ENCODE data around the gene IPO7. TPM values are rescaled to one million over a fixed set of nuclear protein-coding genes. Genes with fewer than 3 reads are reported as not detected.
"Not testable (repeated sequence)": the region's sequence is repeated elsewhere in the genome, so short reads cannot be mapped to it uniquely, and the experiment has no call there.

Gene IPO7
- total RNA-seq, 2 donors from 2014 or later, result 80.8 to 103 TPM

DNA sequence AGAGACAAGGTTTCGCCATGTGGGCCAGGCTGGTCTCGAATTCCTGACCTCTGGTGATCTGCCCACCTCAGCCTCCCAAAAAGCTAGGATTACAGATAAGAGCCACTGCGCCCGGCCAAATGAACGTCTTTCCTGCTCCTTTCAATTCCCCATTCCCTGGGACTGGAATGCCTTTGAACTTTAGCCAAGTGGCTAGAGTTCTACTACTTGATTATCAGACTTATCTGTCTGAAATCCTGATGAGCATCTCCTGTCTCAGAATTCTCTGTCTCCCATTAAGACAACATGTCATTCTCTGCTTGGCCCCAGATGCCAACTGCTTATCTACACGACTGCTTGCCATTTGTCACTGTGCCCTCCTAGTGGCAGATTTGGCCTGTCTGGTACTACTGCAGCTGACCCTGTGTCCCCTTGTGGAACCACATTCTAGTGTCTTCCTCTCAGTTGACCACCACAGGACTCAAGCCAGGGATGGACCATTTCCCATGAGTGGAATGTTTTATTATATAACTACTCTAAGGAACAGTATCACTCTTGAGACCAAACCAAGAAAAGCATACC lies 33.1 kb upstream of the IPO7 start:
- DNase-seq, result no peak
- H3K27me3 ChIP-seq, result no peaks in the 10 kb centered on the region
- TF ChIP-seq, protein P1, sequence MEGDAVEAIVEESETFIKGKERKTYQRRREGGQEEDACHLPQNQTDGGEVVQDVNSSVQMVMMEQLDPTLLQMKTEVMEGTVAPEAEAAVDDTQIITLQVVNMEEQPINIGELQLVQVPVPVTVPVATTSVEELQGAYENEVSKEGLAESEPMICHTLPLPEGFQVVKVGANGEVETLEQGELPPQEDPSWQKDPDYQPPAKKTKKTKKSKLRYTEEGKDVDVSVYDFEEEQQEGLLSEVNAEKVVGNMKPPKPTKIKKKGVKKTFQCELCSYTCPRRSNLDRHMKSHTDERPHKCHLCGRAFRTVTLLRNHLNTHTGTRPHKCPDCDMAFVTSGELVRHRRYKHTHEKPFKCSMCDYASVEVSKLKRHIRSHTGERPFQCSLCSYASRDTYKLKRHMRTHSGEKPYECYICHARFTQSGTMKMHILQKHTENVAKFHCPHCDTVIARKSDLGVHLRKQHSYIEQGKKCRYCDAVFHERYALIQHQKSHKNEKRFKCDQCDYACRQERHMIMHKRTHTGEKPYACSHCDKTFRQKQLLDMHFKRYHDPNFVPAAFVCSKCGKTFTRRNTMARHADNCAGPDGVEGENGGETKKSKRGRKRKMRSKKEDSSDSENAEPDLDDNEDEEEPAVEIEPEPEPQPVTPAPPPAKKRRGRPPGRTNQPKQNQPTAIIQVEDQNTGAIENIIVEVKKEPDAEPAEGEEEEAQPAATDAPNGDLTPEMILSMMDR (IDR thresholded peaks at IDR 0.05), result no peak
- intact Hi-C loops (cut with DNase I), result no loop called here
- no peaks in the 10 kb centered on the region for H3K9me3 ChIP-seq
- no peaks in the 10 kb centered on the region for H3K4me1 ChIP-seq
- H3K9ac ChIP-seq (ENCODE audit: low read depth in 2 of 2, low read length in 2 of 2), result no peak overlapping the region
- H3K36me3 ChIP-seq, result no peaks in the 10 kb centered on the region
- no peak overlapping the region for H3K27ac ChIP-seq
- H3K4me3 ChIP-seq, result no peak overlapping the region

DNA sequence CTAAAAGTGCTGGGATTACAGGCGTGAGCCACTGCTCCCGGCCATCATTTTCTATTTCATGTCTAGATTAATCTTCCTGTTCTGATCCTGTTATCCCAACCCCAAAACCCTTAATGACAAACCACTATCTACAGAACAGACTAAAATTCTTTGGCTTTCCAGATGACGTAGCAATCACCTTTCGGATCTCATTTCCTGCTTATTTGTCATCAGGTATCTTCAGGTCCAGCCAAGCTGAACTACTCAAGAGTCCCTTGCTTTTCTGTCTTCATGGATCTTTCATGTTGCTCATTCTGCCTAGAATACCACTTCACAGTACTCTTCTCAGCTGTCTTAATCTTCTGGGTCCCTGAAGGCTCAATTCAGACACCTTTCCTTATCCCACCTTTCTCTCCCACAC lies 27.4 kb upstream of the IPO7 start:
- no peak overlapping the region for H3K27ac ChIP-seq
- H3K36me3 ChIP-seq, result no peaks in the 10 kb centered on the region
- no peaks in the 10 kb centered on the region for H3K9me3 ChIP-seq
- no peak overlapping the region for H3K9ac ChIP-seq (ENCODE audit: low read depth in 2 of 2, low read length in 2 of 2)
- DNase-seq, result no peak
- H3K27me3 ChIP-seq, result no peaks in the 10 kb centered on the region
- no peak overlapping the region for H3K4me3 ChIP-seq
- TF ChIP-seq, protein P1 (IDR thresholded peaks at IDR 0.05), result no peak
- intact Hi-C loops (cut with DNase I), result no loop called here
- no peaks in the 10 kb centered on the region for H3K4me1 ChIP-seq

DNA sequence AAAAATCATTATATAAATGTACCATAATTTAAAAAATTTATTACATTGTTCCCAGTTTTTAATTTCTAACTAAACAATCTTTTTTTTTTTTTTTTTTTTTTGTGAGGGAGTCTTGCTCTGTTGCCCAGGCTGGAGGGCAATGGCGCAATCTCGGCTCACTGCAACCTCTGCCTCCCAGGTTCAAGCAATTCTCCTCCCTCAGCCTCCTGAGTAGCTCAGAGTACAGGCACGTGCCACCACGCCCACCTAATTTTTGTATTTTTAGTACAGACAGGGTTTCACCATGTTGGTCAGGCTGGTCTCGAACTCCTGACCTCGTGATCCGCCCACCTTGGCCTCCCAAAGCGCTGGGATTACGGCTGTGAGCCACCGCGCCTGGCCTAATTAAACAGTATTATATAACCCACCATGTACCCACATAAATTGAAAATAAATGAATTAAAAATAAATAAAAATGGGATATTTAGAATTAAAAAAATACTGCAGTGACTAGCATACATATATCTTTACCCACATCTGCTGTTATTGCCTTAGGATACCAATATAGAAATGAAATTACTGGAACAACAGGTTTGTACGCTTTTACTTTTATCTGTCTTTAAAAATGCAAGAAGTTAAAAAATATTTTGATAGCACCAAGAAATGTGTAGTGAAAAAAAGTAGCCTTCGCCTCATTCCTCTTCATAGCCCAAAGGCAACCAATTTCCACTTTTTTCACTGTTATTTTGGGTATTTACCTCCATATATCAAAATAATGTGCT lies 23.4 kb upstream of the IPO7 start:
- H3K4me3 ChIP-seq; H3K4me1 ChIP-seq; H3K9me3 ChIP-seq; H3K36me3 ChIP-seq; H3K9ac ChIP-seq (ENCODE audit: low read depth in 2 of 2, low read length in 2 of 2); DNase-seq; H3K27me3 ChIP-seq; H3K27ac ChIP-seq: not testable (repeated sequence)
- intact Hi-C loops (cut with DNase I), result loop anchor here (10.0 kb wide), 1 partner anchor 46 kb away; the partner anchor contains the start of gene TMEM41B

DNA sequence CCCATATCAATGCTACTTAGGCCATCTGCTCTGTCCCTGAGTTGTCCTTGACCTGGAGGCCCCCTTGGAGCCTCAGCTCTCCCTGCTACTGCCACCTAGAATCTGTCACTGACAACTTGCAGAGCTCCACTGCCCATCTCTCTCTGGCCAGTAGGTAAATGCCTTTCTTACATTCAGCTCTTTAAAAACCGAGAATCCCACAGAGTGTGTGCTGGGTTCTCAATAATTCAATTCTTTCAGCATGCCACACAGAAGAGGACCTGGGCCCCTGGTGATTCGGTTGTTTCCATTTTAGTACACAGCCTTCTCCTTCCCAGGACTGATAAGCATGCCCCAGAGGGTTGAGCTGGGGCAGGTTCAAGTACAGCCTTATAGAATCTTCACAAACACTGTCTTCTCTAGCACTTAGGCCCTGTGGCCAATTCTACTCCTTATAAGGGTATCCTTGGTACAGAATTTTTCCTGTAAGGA lies 22.0 kb upstream of the IPO7 start:
- H3K9ac ChIP-seq (ENCODE audit: low read depth in 2 of 2, low read length in 2 of 2), result no peak overlapping the region
- H3K4me3 ChIP-seq, result no peak overlapping the region
- no peak for DNase-seq
- H3K4me1 ChIP-seq, result peaks cover 3% of the 10 kb centered on the region
- H3K9me3 ChIP-seq, result no peaks in the 10 kb centered on the region
- TF ChIP-seq, protein P1 (IDR thresholded peaks at IDR 0.05), result no peak
- no peak overlapping the region for H3K27ac ChIP-seq
- H3K36me3 ChIP-seq, result no peaks in the 10 kb centered on the region
- intact Hi-C loops (cut with DNase I), result loop anchor here (10.0 kb wide), 1 partner anchor 48 kb away; the partner anchor contains the start of gene TMEM41B
- no peaks in the 10 kb centered on the region for H3K27me3 ChIP-seq

DNA sequence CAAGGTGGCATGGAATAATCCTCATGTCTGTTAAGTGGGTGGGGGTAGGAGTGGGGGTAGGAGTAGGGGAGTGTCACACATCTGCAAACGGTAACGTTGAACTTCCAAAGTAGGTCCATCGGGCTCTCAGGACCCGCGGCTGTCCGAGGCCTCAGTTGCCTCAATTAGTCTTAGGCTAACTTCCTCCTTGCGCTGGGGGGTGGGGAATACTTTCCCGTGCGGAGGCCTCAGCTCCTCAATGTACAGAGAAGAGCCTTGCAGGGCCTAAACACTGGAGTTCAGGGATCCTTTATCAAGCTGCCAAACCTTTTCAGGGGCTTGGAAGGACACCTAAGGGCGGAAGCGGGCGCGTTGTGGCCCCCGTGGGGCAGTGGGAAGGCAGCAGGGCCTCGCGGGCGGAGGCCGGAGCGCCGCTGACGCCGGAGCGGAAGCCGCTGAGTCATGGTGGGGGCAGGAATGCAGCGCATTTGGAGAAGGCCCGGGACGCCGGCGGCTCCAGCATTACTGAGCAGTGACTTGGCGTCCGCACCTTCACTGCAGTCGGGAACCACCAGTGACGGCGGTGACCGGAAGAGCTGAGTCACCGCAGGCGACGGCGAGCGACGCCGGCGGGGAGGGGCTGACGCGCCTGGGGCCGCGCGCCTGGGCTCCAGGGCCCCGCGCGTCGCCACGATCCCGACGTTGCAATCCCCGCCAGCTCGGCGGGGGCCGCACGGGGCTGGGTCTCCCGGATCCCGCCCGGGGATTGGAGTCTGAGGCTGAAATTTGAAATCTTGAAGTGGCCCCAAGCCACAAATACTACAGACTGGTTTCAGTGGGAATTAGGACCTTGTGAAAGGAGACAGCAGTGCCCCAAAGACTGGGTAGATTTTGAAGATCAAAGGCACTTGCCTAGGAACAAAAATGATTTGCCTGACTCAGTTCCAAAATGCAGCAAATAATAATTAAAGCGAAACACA lies 20.2 kb upstream of the IPO7 start:
- H3K9me3 ChIP-seq, result no peaks in the 10 kb centered on the region
- no peaks in the 10 kb centered on the region for H3K27me3 ChIP-seq
- H3K27ac ChIP-seq, result peak overlapping the region; percentile 92
- no peaks in the 10 kb centered on the region for H3K36me3 ChIP-seq
- intact Hi-C loops (cut with DNase I), result loop anchor here (10.0 kb wide), 1 partner anchor 49 kb away; the partner anchor contains the start of gene TMEM41B
- H3K4me3 ChIP-seq, result peak overlapping the region; percentile 39
- peaks cover 3% of the 10 kb centered on the region for H3K4me1 ChIP-seq
- H3K9ac ChIP-seq (ENCODE audit: low read depth in 2 of 2, low read length in 2 of 2), result peak overlapping the region; percentile 87 to 90
- TF ChIP-seq, protein P1 (IDR thresholded peaks at IDR 0.05), result no peak
- peak; percentile 92 for DNase-seq

Measured in colonic mucosa (tissue), 4 donors.